H9 (cell line): ENCODE data around the gene CD7. TPM values are rescaled to one million over a fixed set of nuclear protein-coding genes. Genes with fewer than 3 reads are reported as not detected.
A peak's percentile ranks its signal among the peaks of the same experiment; 100 is the strongest.

Source experiments
- DNase-seq: peaks from one replicate; pipeline ENCODE4 v3.0.0-alpha.2; 2017
- H2AFZ ChIP-seq: one replicate; pipeline ENCODE4 v1.6.1; 2013; ENCODE audit warnings: mild to moderate bottlenecking, low read length, control low read depth, moderate library complexity
- H2AK5ac ChIP-seq: 2 replicates; pipeline ENCODE4 v1.6.1; 2013; ENCODE audit warnings: low read length, control low read depth, mixed read lengths; ENCODE audit not compliant: insufficient read length
- H2BK120ac ChIP-seq: one replicate; pipeline ENCODE4 v1.6.1; 2013; ENCODE audit warnings: low read depth, mild to moderate bottlenecking, low read length, control low read depth, inconsistent platforms; ENCODE audit not compliant: poor library complexity, severe bottlenecking
- H2BK12ac ChIP-seq: 2 replicates; pipeline ENCODE4 v1.6.1; 2013; ENCODE audit warnings: low read length, control low read depth, mixed read lengths, low read depth; ENCODE audit not compliant: insufficient read length
- H2BK15ac ChIP-seq: 2 replicates; pipeline ENCODE4 v1.6.1; 2013; ENCODE audit warnings: low read depth, low read length, control low read depth
- H2BK20ac ChIP-seq: one replicate; pipeline ENCODE4 v1.6.1; 2013; ENCODE audit warnings: low read depth, mild to moderate bottlenecking, low read length, control low read depth, inconsistent platforms; ENCODE audit not compliant: poor library complexity, severe bottlenecking
- H2BK5ac ChIP-seq: 2 replicates; pipeline ENCODE4 v1.6.1; 2013; ENCODE audit warnings: low read length, control low read depth, mixed read lengths; ENCODE audit not compliant: insufficient read length
- H3K14ac ChIP-seq: 2 replicates; pipeline ENCODE4 v1.6.1; 2013; ENCODE audit warnings: low read length, control low read depth; ENCODE audit not compliant: insufficient read depth
- H3K18ac ChIP-seq: 2 replicates; pipeline ENCODE4 v1.6.1; 2013; ENCODE audit warnings: low read depth, mild to moderate bottlenecking, mixed read lengths, low read length, control low read depth; ENCODE audit not compliant: insufficient read length
- H3K23ac ChIP-seq: 2 replicates; pipeline ENCODE4 v1.6.1; 2013; ENCODE audit warnings: low read length, control low read depth, mixed read lengths, low read depth; ENCODE audit not compliant: insufficient read length
- H3K23me2 ChIP-seq: 2 replicates; pipeline ENCODE4 v1.6.1; 2013; ENCODE audit warnings: low read depth, mild to moderate bottlenecking, mixed read lengths, low read length, control low read depth; ENCODE audit not compliant: insufficient read length, poor library complexity, severe bottlenecking
- H3K27ac ChIP-seq: 2 replicates; pipeline ENCODE4 v1.5.1; 2013; ENCODE audit warnings: low read length, control low read depth, mixed read lengths, low read depth; ENCODE audit not compliant: insufficient read length
- H3K27me3 ChIP-seq: 2 replicates; pipeline ENCODE4 v1.6.1; 2013; ENCODE audit warnings: low read length, control low read depth, inconsistent platforms; ENCODE audit not compliant: insufficient read depth
- H3K4ac ChIP-seq: 2 replicates; pipeline ENCODE4 v1.6.1; 2013; ENCODE audit warnings: low read depth, mild to moderate bottlenecking, control low read depth, inconsistent platforms, low read length, moderate library complexity
- H3K4me1 ChIP-seq: 2 replicates; pipeline ENCODE4 v1.6.1; 2013; ENCODE audit warnings: low read length, control low read depth, inconsistent platforms; ENCODE audit not compliant: insufficient read depth
- H3K4me2 ChIP-seq: 2 replicates; pipeline ENCODE4 v1.6.1; 2013; ENCODE audit warnings: low read length, control low read depth, mixed read lengths; ENCODE audit not compliant: insufficient read length, insufficient read depth
- H3K56ac ChIP-seq: 2 replicates; pipeline ENCODE4 v1.6.1; 2013; ENCODE audit warnings: low read depth, mild to moderate bottlenecking, mixed read lengths, low read length, control low read depth; ENCODE audit not compliant: insufficient read length
- H3K79me1 ChIP-seq: 2 replicates; pipeline ENCODE4 v1.6.1; 2013; ENCODE audit warnings: low read depth, mild to moderate bottlenecking, moderate library complexity, low read length, control low read depth, inconsistent platforms; ENCODE audit not compliant: insufficient read depth, poor library complexity, severe bottlenecking
- H3K79me2 ChIP-seq: 2 replicates; pipeline ENCODE4 v1.6.1; 2013; ENCODE audit warnings: low read length, control low read depth, inconsistent platforms; ENCODE audit not compliant: insufficient read depth
- H3K9ac ChIP-seq: 2 replicates; pipeline ENCODE4 v1.6.1; 2013; ENCODE audit warnings: low read length, control low read depth, mixed read lengths; ENCODE audit not compliant: insufficient read length; ENCODE audit errors: extremely low read depth
- H3K9me3 ChIP-seq: one replicate; pipeline ENCODE4 v1.6.1; 2013; ENCODE audit warnings: low read depth, low read length, inconsistent platforms; ENCODE audit not compliant: control insufficient read depth
- H3T11ph ChIP-seq: one replicate; pipeline ENCODE4 v1.6.1; 2013; ENCODE audit warnings: mild to moderate bottlenecking, low read length, control low read depth, inconsistent platforms
- H4K20me1 ChIP-seq: one replicate; pipeline ENCODE4 v1.6.1; 2013; ENCODE audit not compliant: control insufficient read depth, insufficient read length, insufficient read depth
- H4K5ac ChIP-seq: 2 replicates; pipeline ENCODE4 v1.6.1; 2013; ENCODE audit warnings: low read depth, mild to moderate bottlenecking, mixed read lengths, low read length, control low read depth; ENCODE audit not compliant: insufficient read length
- H4K8ac ChIP-seq: replicated peaks from 2 replicates; pipeline ENCODE4 v1.6.1; 2013; ENCODE audit warnings: low read length, control low read depth, mixed read lengths, low read depth; ENCODE audit not compliant: insufficient read length
- H4K91ac ChIP-seq: 2 replicates; pipeline ENCODE4 v1.6.1; 2013; ENCODE audit warnings: low read depth, mild to moderate bottlenecking, moderate library complexity, mixed read lengths, low read length, control low read depth; ENCODE audit not compliant: insufficient read length
- H3K27ac Mint-ChIP-seq, 3 experiments: 2 replicates in 2 of 3; 3 replicates in 1 of 3; pipeline ENCODE4 v1.8.0; 2020 to 2021; ENCODE audit warnings: mixed read lengths in 3 of 3, mild to moderate bottlenecking in 1 of 3, moderate library complexity in 1 of 3
- H3K27me3 Mint-ChIP-seq: 2 replicates; pipeline ENCODE4 v1.8.0; 2021; ENCODE audit warnings: low read depth, mild to moderate bottlenecking, moderate library complexity, mixed read lengths
- H3K36me3 Mint-ChIP-seq, 3 experiments: 2 replicates in 2 of 3; 3 replicates in 1 of 3; pipeline ENCODE4 v1.8.0; 2020 to 2021; ENCODE audit warnings: low read depth in 3 of 3, mixed read lengths in 3 of 3; ENCODE audit not compliant: insufficient read depth in 1 of 3
- H3K4me1 Mint-ChIP-seq, 2 experiments: 2 replicates each; pipeline ENCODE4 v1.8.0; 2020; ENCODE audit warnings: mixed read lengths in 2 of 2
- H3K4me3 Mint-ChIP-seq, 2 experiments: 2 replicates in 1 of 2; 3 replicates in 1 of 2; pipeline ENCODE4 v1.8.0; 2020 to 2021; ENCODE audit warnings: mild to moderate bottlenecking in 2 of 2, mixed read lengths in 2 of 2, moderate library complexity in 1 of 2
- H3K9me3 Mint-ChIP-seq, 2 experiments: 2 replicates in 1 of 2; 3 replicates in 1 of 2; pipeline ENCODE4 v1.8.0; 2020; ENCODE audit warnings: mild to moderate bottlenecking in 2 of 2, mixed read lengths in 2 of 2, moderate library complexity in 1 of 2
- CTCF ChIP-seq: fragments of 200-600 bp; sonication (generic); conservative IDR thresholded peaks from 3 replicates; pipeline ENCODE4 v1.8.0; 2021; ENCODE audit warnings: antibody characterized with exemption, mild to moderate bottlenecking
- WGBS: extraction: QIAGEN DNeasy Blood & Tissue Kit; methylation state at CpG from one replicate; pipeline ENCODE4 v1.1.7; 2013; ENCODE audit warnings: missing lambda C conversion rate, low lambda C conversion rate, mixed read lengths; ENCODE audit not compliant: insufficient read length; ENCODE audit errors: extremely low coverage; 5-methylcytosine and 5-hydroxymethylcytosine counted together
- total RNA-seq: library from RNA; stranded (reverse); gene quantifications from 2 replicates; pipeline ENCODE4 v1.2.1, GENCODE V29; 2021

CD7 gene
- total RNA-seq, 1 experiment from 2014 or later: 0.35 TPM

GRCh38 chr17:82309656-82310570, 7.5 kb downstream of the CD7 start:
- WGBS: no CpG with 5 or more reads among the region's 27 CpGs
- no peak overlapping the region for H3K27ac ChIP-seq
- peaks cover 34% of the 10 kb centered on the region for H3K27me3 Mint-ChIP-seq

More at GRCh38 chr17:82309656-82310570, 7.5 kb downstream of the CD7 start:
- Histone ChIP-seq H3K9me3 (no peaks in the 10 kb centered on the region), H2BK15ac (no peak overlapping the region), H4K91ac (no peak overlapping the region), H3K9ac (no peak overlapping the region), H3K18ac (no peak overlapping the region), H4K8ac (no peak overlapping the region), H2BK12ac (no peak overlapping the region), H4K5ac (no peak overlapping the region), H3K56ac (no peak overlapping the region), H2AFZ (no peak overlapping the region), H3K4ac (no peak overlapping the region), H3K23ac (no peak overlapping the region), H2AK5ac (no peak overlapping the region), H3T11ph (no peak overlapping the region), H2BK20ac (no peak overlapping the region), H4K20me1 (no peaks in the 10 kb centered on the region), H3K27me3 (no peaks in the 10 kb centered on the region), H3K79me1 (no peaks in the 10 kb centered on the region), H3K4me2 (no peak overlapping the region), H3K23me2 (peaks cover 2% of the 10 kb centered on the region), H3K14ac (no peak overlapping the region; the same call in 1 of the 2 replicates), H2BK5ac (no peak overlapping the region), H3K79me2 (no peaks in the 10 kb centered on the region), H3K4me1 (no peaks in the 10 kb centered on the region), H2BK120ac (no peak overlapping the region)
- no peaks in the 10 kb centered on the region; a peak in 2 of 5 replicates for H3K9me3 Mint-ChIP-seq
- no peaks in the 10 kb centered on the region for H3K36me3 Mint-ChIP-seq
- peak overlapping the region in 1 of 3 experiments; percentile 34; a peak in 2 of 7 replicates for H3K27ac Mint-ChIP-seq
- H3K4me1 Mint-ChIP-seq: 0 out of 4 replicates have a peak, but pooled peaks cover 2 to 4% of the 10 kb centered on the region in 2 experiments
- DNase-seq: no peak
- H3K4me3 Mint-ChIP-seq: no peak overlapping the region
- TF ChIP-seq CTCF: no peak
